ENCODE data around the gene SORBS2.

GRCh38 chr4:185781555-185782215 lies 30.3 kb downstream of the SORBS2 start:
- TF ChIP-seq POLR2A (IDR thresholded peaks at IDR 0.05) (no peak), EP300 (IDR thresholded peaks at IDR 0.05) (no peak), POLR2AphosphoS5 (IDR thresholded peaks at IDR 0.05) (no peak)
- TF ChIP-seq, protein P1, sequence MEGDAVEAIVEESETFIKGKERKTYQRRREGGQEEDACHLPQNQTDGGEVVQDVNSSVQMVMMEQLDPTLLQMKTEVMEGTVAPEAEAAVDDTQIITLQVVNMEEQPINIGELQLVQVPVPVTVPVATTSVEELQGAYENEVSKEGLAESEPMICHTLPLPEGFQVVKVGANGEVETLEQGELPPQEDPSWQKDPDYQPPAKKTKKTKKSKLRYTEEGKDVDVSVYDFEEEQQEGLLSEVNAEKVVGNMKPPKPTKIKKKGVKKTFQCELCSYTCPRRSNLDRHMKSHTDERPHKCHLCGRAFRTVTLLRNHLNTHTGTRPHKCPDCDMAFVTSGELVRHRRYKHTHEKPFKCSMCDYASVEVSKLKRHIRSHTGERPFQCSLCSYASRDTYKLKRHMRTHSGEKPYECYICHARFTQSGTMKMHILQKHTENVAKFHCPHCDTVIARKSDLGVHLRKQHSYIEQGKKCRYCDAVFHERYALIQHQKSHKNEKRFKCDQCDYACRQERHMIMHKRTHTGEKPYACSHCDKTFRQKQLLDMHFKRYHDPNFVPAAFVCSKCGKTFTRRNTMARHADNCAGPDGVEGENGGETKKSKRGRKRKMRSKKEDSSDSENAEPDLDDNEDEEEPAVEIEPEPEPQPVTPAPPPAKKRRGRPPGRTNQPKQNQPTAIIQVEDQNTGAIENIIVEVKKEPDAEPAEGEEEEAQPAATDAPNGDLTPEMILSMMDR (IDR thresholded peaks at IDR 0.05) = no peak

Data from gastroesophageal sphincter (tissue), 3 donors.